Thyroid gland (tissue), 4 donors: ENCODE measurements around the gene FAM78A.

Experiments
- CTCF ChIP-seq, 6 experiments: fragments of 200-600 bp in 3 of 6; fragments of 450-650 bp in 3 of 6; sonication (generic) in 3 of 6; IDR thresholded peaks; one replicate each; pipeline ENCODE4 v1.5.1; 2016 to 2019; ENCODE audit warnings: antibody characterized with exemption in 6 of 6, mild to moderate bottlenecking in 2 of 6, inconsistent platforms in 1 of 6, moderate library complexity in 1 of 6
- POLR2A ChIP-seq, 2 donors: fragments of 450-650 bp; IDR thresholded peaks; one replicate each; pipeline ENCODE4 v1.6.1; 2017; ENCODE audit warnings: antibody characterized with exemption in 2 of 2, mild to moderate bottlenecking in 2 of 2, moderate library complexity in 1 of 2

GRCh38 chr9:131273856-131274673 is 2.2 kb downstream of the FAM78A start:
- TF ChIP-seq CTCF (IDR thresholded peaks at IDR 0.05) (no peak), POLR2A (IDR thresholded peaks at IDR 0.05) (no peak)
